CD8-positive, alpha-beta memory T cell (primary cell): Measurements from ENCODE around the gene KATNA1. TPM values are rescaled to one million over a fixed set of nuclear protein-coding genes. Genes with fewer than 3 reads are reported as not detected.

Source experiments
- CTCF ChIA-PET: fragments of 350-600 bp; sonication (Branson Sonifier 250); formaldehyde crosslinking; loops from one replicate; lab custom pipeline; 2021; ENCODE audit warnings: antibody characterized with exemption; lab: Charles Lee
- POLR2A ChIA-PET: fragments of 350-600 bp; sonication (Branson Sonifier 250); formaldehyde crosslinking; loops from one replicate; lab custom pipeline; 2021; ENCODE audit warnings: antibody characterized with exemption; lab: Charles Lee
- DNase-seq, 5 donors: peaks; one replicate each; pipeline versions ENCODE4 v3.0.0 to v3.0.0-alpha.2; 2020 to 2022; ENCODE audit warnings: mixed read lengths in 1 of 5
- H3K27ac ChIP-seq: one replicate; pipeline ENCODE4 v1.7.0; 2013; ENCODE audit warnings: low read depth, mild to moderate bottlenecking, low read length, moderate library complexity
- H3K27me3 ChIP-seq: 2 replicates; pipeline ENCODE4 v1.7.0; 2013; ENCODE audit warnings: low read length, mild to moderate bottlenecking; ENCODE audit not compliant: insufficient read depth, poor library complexity, severe bottlenecking
- H3K36me3 ChIP-seq: 2 replicates; pipeline ENCODE4 v1.7.0; 2013; ENCODE audit warnings: mild to moderate bottlenecking, low read length, moderate library complexity; ENCODE audit not compliant: insufficient read depth
- H3K4me1 ChIP-seq: 2 replicates; pipeline ENCODE4 v1.7.0; 2013; ENCODE audit warnings: mild to moderate bottlenecking, low read length, moderate library complexity; ENCODE audit not compliant: insufficient read depth
- H3K4me3 ChIP-seq: 2 replicates; pipeline ENCODE4 v1.7.0; 2013; ENCODE audit warnings: mild to moderate bottlenecking, low read length
- H3K9me3 ChIP-seq: 2 replicates; pipeline ENCODE4 v1.7.0; 2013; ENCODE audit warnings: mild to moderate bottlenecking, low read length
- H3K27ac Mint-ChIP-seq, 8 donors: one replicate each; pipeline ENCODE4 v1.8.0; 2020 to 2021; ENCODE audit warnings: mixed read lengths in 8 of 8, mild to moderate bottlenecking in 6 of 8, inconsistent platforms in 3 of 8, moderate library complexity in 3 of 8
- H3K27me3 Mint-ChIP-seq, 2 donors: one replicate each; pipeline ENCODE4 v1.8.0; 2020 to 2021; ENCODE audit warnings: mixed read lengths in 2 of 2, mild to moderate bottlenecking in 1 of 2, moderate library complexity in 1 of 2
- H3K36me3 Mint-ChIP-seq, 3 donors: one replicate each; pipeline ENCODE4 v1.8.0; 2020 to 2021; ENCODE audit warnings: mixed read lengths in 3 of 3, inconsistent platforms in 1 of 3, mild to moderate bottlenecking in 1 of 3
- H3K4me1 Mint-ChIP-seq, 3 donors: one replicate each; pipeline ENCODE4 v1.8.0; 2020 to 2021; ENCODE audit warnings: mixed read lengths in 3 of 3, inconsistent platforms in 1 of 3, mild to moderate bottlenecking in 1 of 3
- H3K4me3 Mint-ChIP-seq, 7 donors: one replicate each; pipeline ENCODE4 v1.8.0; 2020 to 2021; ENCODE audit warnings: mixed read lengths in 7 of 7, mild to moderate bottlenecking in 6 of 7, moderate library complexity in 4 of 7, inconsistent platforms in 2 of 7
- H3K9me3 Mint-ChIP-seq, 5 donors: one replicate each; pipeline ENCODE4 v1.8.0; 2020 to 2022; ENCODE audit warnings: mixed read lengths in 5 of 5, mild to moderate bottlenecking in 3 of 5, moderate library complexity in 2 of 5, inconsistent platforms in 1 of 5
- polyA plus RNA-seq: library from polyadenylated mRNA; unstranded; fragments of 300-500 nt; fragmentation: Illumina TruSeq; gene quantifications from one replicate; pipeline ENCODE4 v1.2.3, GENCODE V29; 2021
- total RNA-seq, 2 experiments: library from RNA; stranded (reverse); gene quantifications; one replicate each; pipeline ENCODE4 v1.2.3, GENCODE V29; 2021

KATNA1 gene
- total and polyA plus RNA-seq, 3 experiments from 2014 or later: 22.0 to 25.7 (median 22.7) TPM

GRCh38 chr6:149567194-149567586 is 81.3 kb downstream of the KATNA1 start:
- no peaks in the 10 kb centered on the region for H3K9me3 ChIP-seq
- ChIA-PET POLR2A (interaction anchor here (0.6 kb wide), 1 partner anchor 28 kb away, joined by 3 read pairs; no protein-coding TSS in a partner anchor), CTCF (no interaction called here)
- H3K4me1 ChIP-seq: peaks cover 16% of the 10 kb centered on the region
- peaks cover 0 to 15% (median 0%) of the 10 kb centered on the region in 3 donors for H3K36me3 Mint-ChIP-seq
- H3K4me3 Mint-ChIP-seq: peak overlapping the region; percentile 89 to 99 (median 94)
- H3K36me3 ChIP-seq: no peaks in the 10 kb centered on the region
- peak overlapping the region; percentile 5 to 97 (median 90) for H3K27ac Mint-ChIP-seq
- no peaks in the 10 kb centered on the region for H3K27me3 ChIP-seq
- peaks cover 20 to 49% (median 29%) of the 10 kb centered on the region in 3 donors for H3K4me1 Mint-ChIP-seq
- H3K9me3 Mint-ChIP-seq: no peaks in the 10 kb centered on the region
- no peak for DNase-seq
- H3K27me3 Mint-ChIP-seq: peaks cover 0 to 3% of the 10 kb centered on the region in 2 donors
- H3K27ac ChIP-seq: peak overlapping the region; percentile 83
- peak overlapping the region; percentile 81 for H3K4me3 ChIP-seq

DNA sequence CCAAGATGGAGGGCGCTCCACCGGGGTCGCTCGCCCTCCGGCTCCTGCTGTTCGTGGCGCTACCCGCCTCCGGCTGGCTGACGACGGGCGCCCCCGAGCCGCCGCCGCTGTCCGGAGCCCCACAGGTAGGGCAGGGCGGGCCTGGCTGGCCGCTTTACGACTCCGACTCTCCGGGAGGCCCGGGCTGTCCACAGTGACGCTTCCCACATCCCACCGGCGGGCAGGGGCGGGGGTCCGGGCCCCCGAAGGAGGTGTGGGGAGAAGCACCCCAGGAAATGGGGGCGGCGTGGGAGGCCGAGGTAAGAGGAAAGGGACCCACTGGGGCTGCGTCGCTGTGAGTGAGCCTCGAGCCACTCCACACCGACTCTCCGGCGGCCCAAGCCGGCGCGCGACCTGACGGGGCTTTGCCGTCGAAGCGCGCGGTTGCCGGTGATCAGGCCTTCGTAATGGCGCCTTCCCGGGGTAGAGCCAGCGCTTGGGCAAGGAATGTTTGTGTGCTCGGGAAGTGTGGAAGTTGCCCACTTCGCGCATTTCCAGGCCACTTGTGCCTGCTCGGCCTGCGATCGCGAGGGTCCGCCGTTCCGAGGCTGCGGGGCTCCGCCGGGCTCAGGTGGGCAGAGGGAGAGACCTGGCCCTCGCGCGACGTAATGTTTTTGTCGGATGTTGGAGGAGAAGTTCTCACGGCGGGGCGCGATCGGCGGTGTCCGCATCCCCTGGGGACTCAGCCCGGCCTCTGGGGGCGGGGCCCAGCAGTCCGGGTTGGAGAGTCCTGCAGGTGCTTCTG is 81.9 kb downstream of the KATNA1 start:
- Histone ChIP-seq H3K9me3 (no peaks in the 10 kb centered on the region), H3K36me3 (no peaks in the 10 kb centered on the region), H3K4me1 (peaks cover 16% of the 10 kb centered on the region), H3K27me3 (no peaks in the 10 kb centered on the region), H3K4me3 (peak overlapping the region; percentile 81), H3K27ac (peak overlapping the region; percentile 83)
- Mint-ChIP-seq H3K27me3 (peaks cover 0 to 3% of the 10 kb centered on the region in 2 donors), H3K4me3 (peak overlapping the region; percentile 89 to 99 (median 94)), H3K36me3 (peaks cover 0 to 15% (median 0%) of the 10 kb centered on the region in 3 donors), H3K4me1 (peaks cover 20 to 46% (median 29%) of the 10 kb centered on the region in 3 donors), H3K27ac (peak overlapping the region; percentile 67 to 97 (median 90)), H3K9me3 (no peaks in the 10 kb centered on the region)
- peak in 4 of 5 donors; percentile 42 to 68 (median 53) for DNase-seq
- POLR2A ChIA-PET: interaction anchor here (1.7 to 3.1 kb wide), 2 partner anchors 21 to 151 kb away, joined by 13 to 14 read pairs; partner anchors contain the start of genes LATS1 and PPIL4
- CTCF ChIA-PET: interaction anchor here (3.6 to 4.6 kb wide), 2 partner anchors 16 to 20 kb away, joined by 18 to 51 read pairs; partner anchors contain the start of gene PPIL4

DNA sequence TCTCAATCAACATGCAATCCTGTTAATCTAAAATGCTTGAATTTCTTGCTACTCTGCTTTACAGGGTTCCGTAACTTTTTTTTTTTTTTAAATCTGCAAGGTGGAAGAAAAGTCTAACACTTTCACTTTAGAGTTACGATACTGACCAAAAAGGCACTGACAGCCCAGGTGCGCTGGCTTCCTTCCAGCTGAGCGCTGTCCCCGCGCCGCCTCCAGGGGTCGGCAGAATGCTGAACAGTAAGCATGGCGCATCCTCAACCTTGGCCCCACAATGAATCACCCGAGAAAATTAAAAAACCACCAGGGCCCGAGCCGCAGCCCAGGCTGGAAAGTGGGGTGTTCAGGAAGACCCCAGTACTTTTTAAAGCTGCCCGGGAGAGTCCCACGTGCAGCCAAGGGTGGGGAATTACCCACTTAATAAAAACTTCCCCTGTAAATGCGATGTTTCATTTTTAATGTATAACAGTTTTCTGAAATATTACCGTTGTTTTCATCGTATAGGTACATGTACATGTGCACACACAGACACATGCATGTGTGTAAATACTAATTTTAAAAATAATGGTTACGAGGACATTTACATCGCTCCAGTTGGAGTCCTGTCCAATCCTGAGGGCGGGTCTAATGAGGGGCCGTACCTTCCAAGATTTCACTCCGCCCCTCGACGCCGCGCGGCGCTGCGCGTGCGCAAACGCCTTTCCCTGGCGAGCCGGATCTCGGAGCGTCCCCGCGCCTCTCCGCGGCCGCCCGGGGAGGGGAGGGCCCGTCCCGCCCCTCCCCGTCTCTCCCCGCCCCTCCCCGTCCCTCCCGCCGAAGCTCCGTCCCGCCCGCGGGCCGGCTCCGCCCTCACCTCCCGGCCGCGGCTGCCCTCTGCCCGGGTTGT is 82.7 kb downstream of the KATNA1 start, which contains the start of gene GINM1:
TSS of gene GINM1 (plus strand) at position 849 of the 883 bp plus-strand sequence. CDS start 40 bp downstream, outside the sequence.
- Histone ChIP-seq H3K9me3 (no peaks in the 10 kb centered on the region), H3K27ac (peak within 1 kb of the TSS; percentile 83), H3K4me1 (peaks cover 16% of the 10 kb centered on the region), H3K4me3 (peak within 1 kb of the TSS; percentile 97), H3K36me3 (no peaks in the 10 kb centered on the region), H3K27me3 (no peaks in the 10 kb centered on the region)
- Mint-ChIP-seq H3K36me3 (peaks cover 0 to 14% (median 0%) of the 10 kb centered on the region in 3 donors), H3K4me3 (peak within 1 kb of the TSS; percentile 91 to 99 (median 96)), H3K27ac (peak within 1 kb of the TSS; percentile 92 to 98 (median 96)), H3K27me3 (peaks cover 0 to 4% of the 10 kb centered on the region in 2 donors), H3K4me1 (peaks cover 17 to 42% (median 25%) of the 10 kb centered on the region in 3 donors), H3K9me3 (no peaks in the 10 kb centered on the region)
- ChIA-PET POLR2A (interaction anchor here (0.6 to 3.1 kb wide), 7 partner anchors 20 to 703 kb away, joined by 3 to 14 read pairs (median 3); partner anchors contain the start of genes LATS1 and PPIL4), CTCF (interaction anchor here (0.6 to 4.6 kb wide), 6 partner anchors 15 to 313 kb away, joined by 3 to 51 read pairs (median 6); partner anchors contain the start of gene PPIL4)
- DNase-seq: peak; percentile 90 to 96 (median 95)

GRCh38 chr6:149563928-149564325 is 84.6 kb downstream of the KATNA1 start:
- ChIA-PET POLR2A (interaction anchor here (3.1 kb wide), 1 partner anchor 154 kb away, joined by 14 read pairs; the partner anchor contains the start of gene LATS1), CTCF (interaction anchor here (1.1 to 4.6 kb wide), 3 partner anchors 13 to 69 kb away, joined by 3 to 51 read pairs (median 18); partner anchors contain the start of gene PPIL4)
- DNase-seq: no peak

DNA sequence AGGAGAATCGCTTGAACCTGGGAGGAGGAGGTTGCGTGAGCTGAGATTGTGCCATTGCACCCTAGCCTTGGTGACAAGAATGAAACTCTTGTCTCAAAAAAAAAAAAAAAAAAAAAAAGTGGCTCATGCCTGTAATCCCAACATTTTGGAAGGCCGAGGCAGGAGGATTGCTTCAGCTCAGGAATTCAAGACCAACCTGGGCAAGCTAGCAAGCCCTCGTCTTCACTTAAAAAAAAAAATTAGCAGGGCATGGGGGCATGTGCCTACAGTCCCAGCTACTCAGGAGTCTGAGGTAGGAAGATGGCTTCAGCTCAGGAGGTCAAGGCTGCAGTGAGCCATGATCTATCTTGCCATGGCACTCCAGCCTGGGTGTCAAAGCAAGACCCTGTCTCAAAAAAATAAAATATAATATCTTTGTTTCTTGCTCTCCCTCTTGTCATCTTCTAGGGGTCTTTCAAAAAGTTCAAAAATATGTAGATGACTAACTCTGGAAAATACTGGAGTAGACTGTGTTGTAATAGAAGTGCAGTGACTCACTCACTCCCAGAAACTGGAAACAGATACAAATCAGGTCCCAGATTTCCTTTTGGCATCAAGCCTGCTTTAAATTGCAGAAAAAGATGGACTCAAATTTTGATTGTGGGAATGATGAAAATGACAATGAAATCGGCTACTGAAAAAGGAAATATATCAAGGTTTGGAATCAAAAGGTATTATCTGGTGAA is 85.1 kb downstream of the KATNA1 start:
- DNase-seq: no peak
- CTCF ChIA-PET: interaction anchor here (0.7 to 4.6 kb wide), 5 partner anchors 13 to 526 kb away, joined by 3 to 51 read pairs (median 4); partner anchors contain the start of gene PPIL4
- peaks cover 16% of the 10 kb centered on the region for H3K4me1 ChIP-seq
- no peaks in the 10 kb centered on the region for H3K27me3 ChIP-seq
- peaks cover 13 to 29% (median 23%) of the 10 kb centered on the region in 3 donors for H3K4me1 Mint-ChIP-seq
- H3K27me3 Mint-ChIP-seq: peaks cover 0 to 7% of the 10 kb centered on the region in 2 donors
- H3K4me3 ChIP-seq: no peak overlapping the region
- H3K9me3 ChIP-seq: no peaks in the 10 kb centered on the region
- peaks cover 0 to 14% (median 0%) of the 10 kb centered on the region in 3 donors for H3K36me3 Mint-ChIP-seq
- no peaks in the 10 kb centered on the region for H3K9me3 Mint-ChIP-seq
- H3K36me3 ChIP-seq: no peaks in the 10 kb centered on the region
- peak overlapping the region in 1 of 8 donors; percentile 97 for H3K27ac Mint-ChIP-seq
- POLR2A ChIA-PET: interaction anchor here (3.1 kb wide), 1 partner anchor 155 kb away, joined by 14 read pairs; the partner anchor contains the start of gene LATS1
- no peak overlapping the region for H3K27ac ChIP-seq
- H3K4me3 Mint-ChIP-seq: peak overlapping the region in 1 of 7 donors; percentile 41

More at GRCh38 chr6:149563928-149564325, 84.6 kb downstream of the KATNA1 start:
- peaks cover 0 to 14% (median 0%) of the 10 kb centered on the region in 3 donors for H3K36me3 Mint-ChIP-seq
- Histone ChIP-seq H3K27ac (no peak overlapping the region), H3K9me3 (no peaks in the 10 kb centered on the region), H3K4me3 (no peak overlapping the region), H3K4me1 (peaks cover 16% of the 10 kb centered on the region), H3K36me3 (no peaks in the 10 kb centered on the region), H3K27me3 (no peaks in the 10 kb centered on the region)
- H3K27ac Mint-ChIP-seq: peak overlapping the region in 1 of 8 donors; percentile 97
- H3K4me3 Mint-ChIP-seq: peak overlapping the region in 1 of 7 donors; percentile 41
- H3K4me1 Mint-ChIP-seq: peaks cover 13 to 33% (median 25%) of the 10 kb centered on the region in 3 donors
- peaks cover 0 to 7% of the 10 kb centered on the region in 2 donors for H3K27me3 Mint-ChIP-seq
- H3K9me3 Mint-ChIP-seq: no peaks in the 10 kb centered on the region

DNA sequence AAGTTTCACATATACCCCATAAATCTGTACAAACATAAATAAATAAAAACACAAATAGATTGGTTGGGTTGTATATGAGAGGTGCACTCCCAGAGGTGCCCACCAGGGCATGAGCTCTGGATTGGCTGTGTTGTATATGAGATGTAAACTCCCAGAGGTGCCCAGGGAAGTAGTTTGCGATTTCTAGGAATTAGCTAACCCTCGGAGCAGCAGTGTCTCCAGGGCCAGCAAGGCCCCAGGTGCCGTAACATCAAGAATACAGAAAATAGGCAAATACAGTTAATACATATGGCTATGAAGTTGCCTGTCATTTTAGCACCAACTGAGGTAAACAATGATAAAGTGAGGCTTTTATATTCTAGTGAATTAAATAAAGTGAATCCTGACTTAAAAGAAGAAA is 87.8 kb downstream of the KATNA1 start:
- Mint-ChIP-seq H3K9me3 (no peaks in the 10 kb centered on the region), H3K4me1 (peaks cover 5 to 12% (median 8%) of the 10 kb centered on the region in 3 donors), H3K36me3 (peaks cover 0 to 2% (median 0%) of the 10 kb centered on the region in 3 donors), H3K27me3 (peaks cover 9 to 11% of the 10 kb centered on the region in 2 donors), H3K4me3 (peak overlapping the region in 2 of 7 donors; percentile 36 to 38), H3K27ac (peak overlapping the region in 1 of 8 donors; percentile 25)
- DNase-seq: no peak
- CTCF ChIA-PET: interaction anchor here (1.3 kb wide), 1 partner anchor 237 kb away, joined by 3 read pairs; no protein-coding TSS in a partner anchor
- POLR2A ChIA-PET: no interaction called here
- Histone ChIP-seq H3K27me3 (no peaks in the 10 kb centered on the region), H3K36me3 (no peaks in the 10 kb centered on the region), H3K4me1 (peaks cover 6% of the 10 kb centered on the region), H3K4me3 (no peak overlapping the region), H3K27ac (no peak overlapping the region), H3K9me3 (no peaks in the 10 kb centered on the region)
